GM19035 (cell line): ENCODE results near the gene NKD1.

Source experiments
- ATAC-seq: cut with Tn5 transposase; IDR thresholded peaks from one replicate; pipeline ENCODE4 v1.9.1; 2021; ENCODE audit not compliant: unreplicated experiment

NKD1 gene

GRCh38 chr16:50622643-50623369 lies 74.6 kb downstream of the NKD1 start:
- ATAC-seq = no peak

GRCh38 chr16:50624449-50624970 lies 76.3 kb downstream of the NKD1 start:
- no peak for ATAC-seq

- no peak for ATAC-seq
These were observed 77.2 kb downstream of the NKD1 start for GRCh38 chr16:50625374-50625773.

GRCh38 chr16:50626868-50627267 lies 78.7 kb downstream of the NKD1 start:
- no peak for ATAC-seq

GRCh38 chr16:50627419-50627818 lies 79.2 kb downstream of the NKD1 start:
- no peak for ATAC-seq

- ATAC-seq = no peak
These were observed 80.1 kb downstream of the NKD1 start for GRCh38 chr16:50628156-50628802.

GRCh38 chr16:50629334-50629733 lies 81.1 kb downstream of the NKD1 start:
- ATAC-seq = no peak

GRCh38 chr16:50630394-50631020 lies 82.3 kb downstream of the NKD1 start:
- ATAC-seq = no peak

DNA sequence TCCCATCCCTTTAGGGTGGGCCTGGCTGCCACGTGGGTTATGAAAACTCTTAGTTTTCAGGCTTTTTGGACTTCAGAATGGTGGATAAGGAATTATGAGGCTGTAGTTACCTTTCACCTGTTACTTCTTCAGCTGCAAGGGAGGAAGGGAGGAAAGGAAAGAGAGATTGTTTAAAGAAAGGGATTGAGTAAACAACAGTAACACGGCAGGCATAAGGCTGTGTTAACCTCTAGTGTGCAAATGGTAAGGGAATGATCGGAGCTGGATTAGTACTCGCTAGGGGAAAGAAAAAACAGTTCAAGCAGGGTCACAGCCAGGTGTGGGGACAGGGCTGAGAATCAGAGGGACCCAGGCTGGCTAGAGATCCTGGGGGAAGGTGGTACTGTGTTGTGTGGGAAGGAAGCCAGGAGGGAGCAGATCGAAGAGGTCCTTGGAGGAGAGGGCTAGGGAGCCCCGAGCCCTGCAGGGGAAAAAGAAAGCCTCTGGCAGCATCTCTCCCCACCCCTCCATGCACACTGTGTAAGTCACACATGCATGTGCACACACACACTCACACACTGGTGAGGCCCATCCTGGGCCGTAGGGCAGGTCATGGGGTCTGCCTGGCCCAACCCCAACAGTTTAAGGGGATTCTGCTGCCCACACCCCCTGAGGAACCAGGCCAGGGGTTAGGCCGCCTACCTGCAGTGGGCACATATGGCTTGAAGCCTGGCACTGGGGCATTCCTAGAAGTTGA lies 83.2 kb downstream of the NKD1 start:
- no peak for ATAC-seq

GRCh38 chr16:50631985-50632576 lies 83.9 kb downstream of the NKD1 start:
- no peak for ATAC-seq

DNA sequence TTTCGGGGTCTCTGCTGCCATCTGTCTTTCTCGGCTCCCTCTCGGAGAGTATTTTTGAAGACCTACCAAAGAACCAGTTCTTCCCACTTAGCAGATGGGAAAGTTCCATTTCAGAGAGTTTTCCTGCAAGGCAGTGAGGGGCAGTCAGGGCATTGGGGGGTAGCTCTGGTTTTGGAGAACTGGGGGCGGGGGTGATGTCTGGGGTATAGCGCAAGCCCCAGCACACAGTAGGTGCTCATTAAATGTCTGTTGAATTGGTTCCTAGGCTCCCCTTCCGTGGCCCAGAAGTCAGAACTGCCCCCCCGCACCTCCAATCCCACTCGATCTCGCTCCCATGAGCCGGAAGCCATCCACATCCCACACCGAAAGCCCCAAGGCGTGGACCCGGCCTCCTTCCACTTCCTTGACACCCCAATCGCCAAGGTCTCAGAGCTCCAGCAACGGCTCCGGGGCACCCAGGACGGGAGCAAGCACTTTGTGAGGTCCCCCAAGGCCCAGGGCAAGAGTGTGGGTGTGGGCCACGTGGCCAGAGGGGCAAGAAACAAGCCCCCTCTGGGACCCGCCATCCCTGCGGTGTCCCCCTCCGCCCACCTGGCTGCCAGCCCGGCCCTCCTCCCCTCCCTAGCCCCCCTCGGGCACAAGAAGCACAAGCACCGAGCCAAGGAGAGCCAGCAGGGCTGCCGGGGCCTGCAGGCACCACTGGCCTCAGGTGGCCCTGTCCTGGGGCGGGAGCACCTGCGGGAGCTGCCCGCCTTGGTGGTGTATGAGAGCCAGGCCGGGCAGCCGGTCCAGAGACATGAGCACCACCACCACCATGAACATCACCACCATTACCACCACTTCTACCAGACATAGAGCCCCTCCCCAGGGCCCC lies 85.0 kb downstream of the NKD1 start:
- ATAC-seq = no peak

DNA sequence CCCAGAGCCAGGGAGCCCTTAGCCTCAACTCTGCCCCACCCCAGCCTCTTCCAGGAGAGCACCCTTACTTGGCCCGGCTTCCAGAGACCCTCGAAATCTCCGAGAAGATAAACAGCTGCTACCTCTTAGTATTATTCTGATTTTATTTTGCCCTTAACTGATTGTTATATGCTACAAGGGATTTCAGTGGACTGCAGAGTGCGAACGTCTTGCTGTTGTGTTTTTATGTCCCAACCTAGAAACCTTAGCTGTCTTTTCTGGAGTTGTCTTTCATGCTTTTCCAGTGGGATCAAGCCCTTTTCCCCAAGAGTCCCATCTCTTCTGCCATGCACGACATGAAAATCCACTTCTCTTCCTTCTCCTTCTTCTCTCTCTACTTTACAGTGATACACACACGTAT lies 85.9 kb downstream of the NKD1 start:
- ATAC-seq = no peak

GRCh38 chr16:50634947-50635346 lies 86.8 kb downstream of the NKD1 start:
- no peak for ATAC-seq

DNA sequence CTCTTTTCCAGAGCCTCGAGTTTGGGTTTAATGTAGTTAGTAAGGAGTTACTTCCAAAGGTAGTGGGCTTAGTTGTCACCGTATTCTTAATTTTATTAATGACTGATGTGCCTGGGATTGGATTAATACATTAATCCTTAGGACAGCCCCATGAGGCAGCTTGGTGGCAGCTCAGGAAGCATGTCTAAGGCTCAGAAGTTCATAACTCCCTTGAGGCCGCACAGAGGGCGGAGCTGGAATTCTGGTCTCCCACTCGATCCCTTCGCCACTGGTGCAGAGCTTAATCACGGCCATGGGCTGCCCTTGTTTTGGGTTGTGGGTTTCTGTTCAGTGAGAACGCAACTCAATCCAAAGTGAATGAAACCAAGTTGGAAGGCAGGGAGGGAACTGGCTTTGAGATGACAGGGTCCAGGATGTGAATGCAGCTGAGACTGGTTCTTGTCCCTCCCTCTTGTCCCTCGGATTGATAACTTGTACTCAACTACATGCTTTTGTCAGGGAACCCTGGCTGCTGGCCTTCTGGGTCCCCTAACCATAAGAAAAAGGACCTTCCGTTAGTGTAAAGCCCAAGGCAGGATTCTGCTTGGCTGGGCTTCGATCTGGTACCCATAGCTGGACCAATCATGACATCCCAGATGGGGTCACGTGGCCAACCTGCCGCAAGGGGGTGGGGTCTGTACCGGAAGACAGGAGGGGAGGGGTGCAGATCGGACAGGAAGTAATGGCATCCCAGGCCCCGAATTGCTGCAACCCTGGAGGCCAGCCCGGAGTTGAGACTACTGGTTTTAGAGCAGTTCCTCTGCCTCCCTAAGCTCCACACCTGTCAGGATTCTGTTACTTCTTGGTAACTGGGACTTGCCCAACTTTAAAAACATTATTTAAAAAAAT lies 87.6 kb downstream of the NKD1 start:
- no peak for ATAC-seq

GRCh38 chr16:50636753-50637374 lies 88.7 kb downstream of the NKD1 start:
- ATAC-seq = no peak

DNA sequence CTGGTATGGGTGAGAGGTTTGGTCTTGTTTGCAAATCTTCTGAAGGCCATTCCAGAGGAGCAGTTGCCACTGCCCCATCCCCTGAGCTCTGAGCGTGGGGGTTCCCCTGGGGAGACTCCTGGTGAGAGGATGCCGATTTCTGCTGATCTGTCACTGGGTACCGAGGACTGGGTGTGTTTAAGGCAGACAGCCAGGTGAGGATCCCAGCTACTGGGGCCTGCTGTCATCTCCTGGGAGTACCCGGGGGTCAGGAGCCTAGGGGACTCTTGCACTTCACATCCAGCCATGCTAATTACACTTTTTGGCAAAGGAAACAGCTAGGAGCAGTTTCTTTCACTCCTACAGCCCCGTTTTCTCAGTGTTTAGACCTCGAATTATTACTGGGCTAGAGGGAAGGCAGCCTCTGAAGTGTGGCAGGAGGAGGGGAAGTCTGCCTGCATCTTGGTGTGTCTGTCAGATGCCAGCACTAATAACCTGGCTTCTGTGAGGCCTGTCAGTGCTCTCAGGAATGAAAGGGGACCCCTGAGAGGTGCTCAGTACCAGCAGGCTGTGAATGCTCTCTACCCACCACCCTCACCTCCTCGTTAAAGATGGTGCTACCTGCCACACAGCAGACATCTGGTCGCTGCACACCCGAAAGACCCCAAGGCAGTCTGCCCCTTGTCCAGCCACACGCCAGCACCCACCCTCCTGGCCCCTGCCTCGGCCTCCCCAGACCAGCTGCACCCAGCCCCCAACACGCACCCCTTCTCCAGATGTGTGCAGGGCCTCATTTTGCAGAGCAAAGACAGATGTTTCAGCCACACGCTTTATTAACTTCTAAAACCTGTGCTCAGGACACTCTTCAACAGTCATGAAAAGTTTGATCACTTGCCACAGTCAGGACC lies 89.8 kb downstream of the NKD1 start:
- ATAC-seq = no peak

DNA sequence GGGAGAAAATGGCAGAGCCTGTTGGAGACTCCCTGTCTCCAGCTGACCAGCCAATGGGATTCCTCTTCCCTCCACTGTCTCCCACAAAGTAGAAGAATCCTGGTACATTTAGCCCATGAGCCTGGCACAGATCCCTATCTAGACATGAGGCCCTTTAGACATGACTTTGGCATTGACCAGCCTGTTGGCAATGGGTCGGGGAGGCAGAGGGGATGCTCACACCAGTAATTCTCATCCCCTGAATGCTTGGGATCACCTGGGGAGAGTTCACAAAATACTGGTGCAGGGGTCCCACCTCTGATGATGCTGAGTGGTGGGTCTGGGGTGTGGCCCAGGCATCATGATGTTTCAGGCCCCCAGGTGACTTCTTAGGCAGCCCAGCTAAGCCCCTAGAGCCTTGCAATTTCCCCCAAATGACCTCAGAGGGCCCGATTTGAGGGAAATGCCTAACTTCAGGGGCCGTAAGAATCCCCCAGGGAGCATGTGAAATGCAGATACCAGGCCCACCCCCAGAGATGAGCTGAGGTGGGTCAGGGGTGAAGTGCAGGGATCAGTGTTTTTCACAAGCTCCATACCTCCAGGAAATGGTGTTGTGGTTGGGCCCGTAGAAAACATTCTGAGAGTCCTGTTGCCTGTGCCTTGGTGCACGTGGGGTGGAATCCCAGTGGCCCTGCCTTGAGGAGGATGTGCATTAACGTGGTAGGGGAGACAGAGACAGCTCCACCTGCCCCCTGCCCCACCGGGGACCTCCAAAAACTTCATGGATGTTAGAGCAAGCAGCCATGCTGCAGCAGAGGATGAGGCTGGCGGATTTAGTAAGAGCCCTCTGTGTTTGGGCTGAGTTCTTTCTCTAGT lies 90.8 kb downstream of the NKD1 start:
- no peak for ATAC-seq
